HUES6 (cell line): Measurements from ENCODE around the gene NUP160.
"Not testable (repeated sequence)": the region's sequence is repeated elsewhere in the genome, so short reads cannot be mapped to it uniquely, and the experiment has no call there.

Experiments used
- H3K27ac ChIP-seq: 2 replicates; pipeline ENCODE4 v1.7.0; 2013; ENCODE audit warnings: low read depth, mild to moderate bottlenecking, low read length, inconsistent platforms
- H3K27me3 ChIP-seq: 2 replicates; pipeline ENCODE4 v1.6.1; 2013; ENCODE audit warnings: low read length; ENCODE audit not compliant: control insufficient read depth, insufficient read depth
- H3K36me3 ChIP-seq: 2 replicates; pipeline ENCODE4 v1.6.1; 2013; ENCODE audit warnings: low read length; ENCODE audit not compliant: control insufficient read depth, insufficient read depth
- H3K4me1 ChIP-seq: 2 replicates; pipeline ENCODE4 v1.6.1; 2013; ENCODE audit warnings: low read length; ENCODE audit not compliant: control insufficient read depth, insufficient read depth
- H3K4me3 ChIP-seq: 2 replicates; pipeline ENCODE4 v1.5.1; 2013; ENCODE audit warnings: low read depth, low read length
- H3K9ac ChIP-seq: one replicate; pipeline ENCODE4 v1.6.1; 2013; ENCODE audit warnings: mild to moderate bottlenecking, low read length
- H3K9me3 ChIP-seq: 2 replicates; pipeline ENCODE4 v1.6.1; 2013; ENCODE audit warnings: low read depth, low read length; ENCODE audit not compliant: control insufficient read depth, insufficient read depth

NUP160 gene

DNA sequence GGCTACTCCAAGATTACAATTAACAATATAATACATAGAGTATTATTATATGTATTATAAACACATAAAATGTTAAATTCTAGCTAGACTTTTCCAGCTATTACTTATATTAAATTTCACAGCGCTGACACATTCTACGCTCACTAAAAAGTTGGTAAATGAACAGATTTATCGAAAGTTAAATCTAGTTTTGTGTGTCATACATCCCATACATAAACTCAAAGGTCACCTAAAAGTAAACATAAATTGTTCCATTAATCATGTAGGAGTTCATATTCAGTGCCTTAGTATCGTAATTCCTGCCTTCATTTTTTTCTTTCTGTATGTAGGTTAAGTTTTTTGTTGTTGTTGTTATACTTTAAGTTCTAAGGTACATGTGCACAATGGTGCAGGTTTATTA is 91.9 kb downstream of the NUP160 start:
- Histone ChIP-seq H3K27ac (no peak overlapping the region), H3K27me3 (no peaks in the 10 kb centered on the region), H3K4me1 (no peaks in the 10 kb centered on the region), H3K9ac (no peak overlapping the region), H3K36me3 (peaks cover 91% of the 10 kb centered on the region), H3K4me3 (no peak overlapping the region), H3K9me3 (no peaks in the 10 kb centered on the region)

DNA sequence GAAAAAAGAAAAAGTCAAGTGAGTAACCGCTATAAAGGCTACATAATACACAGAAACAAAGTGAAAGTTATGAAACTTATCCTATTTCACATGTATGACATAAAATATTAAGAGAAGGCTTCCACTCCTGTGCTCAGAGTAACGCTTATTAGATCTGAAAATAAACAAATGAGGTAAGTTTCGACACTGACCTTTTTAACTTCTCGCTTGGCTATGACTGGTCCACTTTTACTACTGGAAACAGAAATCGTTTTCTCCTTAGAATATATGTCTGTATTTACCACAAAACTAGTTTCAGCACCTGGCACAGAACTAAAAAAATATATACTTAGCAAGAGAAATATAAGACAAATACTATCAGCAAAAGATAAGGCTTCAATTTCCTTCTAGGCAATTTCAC is 97.4 kb downstream of the NUP160 start:
- Histone ChIP-seq H3K4me3 (no peak overlapping the region), H3K4me1 (no peaks in the 10 kb centered on the region), H3K27ac (no peak overlapping the region), H3K36me3 (peaks cover 93% of the 10 kb centered on the region), H3K9me3 (no peaks in the 10 kb centered on the region), H3K9ac (no peak overlapping the region), H3K27me3 (no peaks in the 10 kb centered on the region)

DNA sequence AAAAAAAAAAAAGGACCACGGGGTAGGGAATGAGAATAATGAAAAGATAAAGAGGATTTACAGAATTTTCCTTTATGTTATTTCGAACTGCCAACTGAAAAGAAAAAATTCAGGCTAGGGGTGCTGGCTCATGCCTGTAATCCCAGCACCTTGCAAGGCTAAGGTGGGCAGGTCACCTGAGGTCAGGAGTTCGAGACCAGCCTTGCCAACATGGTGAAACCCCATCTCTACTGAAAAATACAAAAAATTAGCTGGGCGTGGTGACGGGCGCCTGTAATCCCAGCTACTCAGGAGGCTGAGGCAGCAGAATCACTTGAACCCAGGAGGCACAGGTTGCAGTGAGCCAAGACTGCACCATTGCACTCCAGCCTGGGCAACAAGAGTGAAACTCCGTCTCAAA is 105.7 kb downstream of the NUP160 start:
- not testable (repeated sequence) for H3K9ac ChIP-seq, H3K9me3 ChIP-seq, H3K27me3 ChIP-seq, H3K4me1 ChIP-seq, H3K4me3 ChIP-seq, H3K27ac ChIP-seq
- peaks cover 95% of the 10 kb centered on the region for H3K36me3 ChIP-seq

DNA sequence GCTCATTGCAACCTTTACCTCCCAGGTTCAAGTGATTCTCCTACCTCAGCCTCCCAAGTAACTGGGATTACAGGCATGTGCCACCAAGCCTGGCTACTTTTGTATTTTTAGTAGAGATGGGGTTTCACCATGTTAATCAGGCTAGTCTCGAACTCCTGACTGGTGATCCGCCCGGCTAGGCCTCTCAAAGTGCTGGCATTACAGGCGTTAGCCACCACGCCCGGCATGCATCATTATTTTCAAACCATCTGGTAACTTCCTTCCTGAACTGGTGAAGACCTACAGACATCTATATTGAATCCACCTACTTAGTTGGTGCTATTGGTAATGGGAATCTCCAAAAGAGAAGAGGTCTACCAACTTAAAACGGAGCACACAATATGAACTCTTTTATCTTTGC is 110.3 kb downstream of the NUP160 start:
- not testable (repeated sequence) for H3K9me3 ChIP-seq, H3K9ac ChIP-seq, H3K4me1 ChIP-seq, H3K27me3 ChIP-seq, H3K4me3 ChIP-seq, H3K27ac ChIP-seq
- peaks cover 93% of the 10 kb centered on the region for H3K36me3 ChIP-seq

DNA sequence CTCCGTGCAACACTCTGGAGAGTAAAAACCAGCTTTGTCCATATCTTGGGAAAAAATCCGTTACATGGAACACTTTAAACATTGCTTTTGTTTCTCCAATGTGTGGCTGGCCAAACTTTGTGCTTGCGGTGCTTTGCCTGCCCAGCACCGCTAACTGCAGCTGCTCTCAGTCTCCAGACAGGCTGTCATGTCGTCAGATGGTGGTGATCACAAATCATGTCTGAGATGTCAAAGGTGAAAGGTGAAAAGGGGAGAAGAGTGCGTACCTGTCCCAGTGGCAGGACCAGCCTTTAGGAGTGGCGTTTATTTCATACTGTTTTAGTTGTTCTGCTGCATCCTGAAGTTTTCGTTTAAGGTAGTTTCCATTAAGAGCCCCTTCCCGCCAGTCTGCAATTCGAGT is 115.9 kb downstream of the NUP160 start:
- Histone ChIP-seq H3K4me1 (no peaks in the 10 kb centered on the region), H3K9me3 (no peaks in the 10 kb centered on the region), H3K27ac (no peak overlapping the region), H3K27me3 (no peaks in the 10 kb centered on the region), H3K36me3 (peaks cover 97% of the 10 kb centered on the region), H3K9ac (no peak overlapping the region), H3K4me3 (no peak overlapping the region)

DNA sequence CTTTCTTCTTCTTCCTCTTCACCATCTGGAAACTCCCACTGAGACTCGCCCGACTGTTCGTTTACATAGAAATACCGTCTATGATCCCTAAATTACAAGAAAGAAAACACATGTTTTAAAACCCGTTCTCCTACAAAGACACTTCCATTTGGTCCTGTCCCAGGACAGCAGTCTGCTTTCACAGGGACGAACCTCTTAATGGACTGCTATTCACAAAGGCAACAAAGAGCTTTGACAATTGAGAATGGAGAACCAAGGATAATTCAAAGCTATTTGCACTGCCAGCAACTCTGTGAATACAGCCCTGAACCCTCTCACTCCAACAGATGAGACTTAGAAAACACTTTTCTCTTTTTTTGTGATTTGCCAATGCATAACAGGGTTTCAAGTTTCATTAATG is 116.7 kb downstream of the NUP160 start:
- no peaks in the 10 kb centered on the region for H3K9me3 ChIP-seq
- no peaks in the 10 kb centered on the region for H3K27me3 ChIP-seq
- H3K4me1 ChIP-seq: no peaks in the 10 kb centered on the region
- 0 out of 2 replicates have a peak overlapping the region, but pooled peaks have one; percentile 14 for H3K27ac ChIP-seq
- no peak overlapping the region for H3K9ac ChIP-seq
- H3K36me3 ChIP-seq: peaks cover 98% of the 10 kb centered on the region
- H3K4me3 ChIP-seq: no peak overlapping the region
